NCI-H1092 treated with DMSO at 0.1 percent for 48 hours (cell line): ENCODE measurements around the gene RNF41.

ENCODE experiments used
- DNase-seq: peaks from one replicate; lab custom pipeline; 2025; lab: John Stamatoyannopoulos, UW

RNF41 gene

GRCh38 chr12:56152756-56153677 is 68.7 kb downstream of the RNF41 start:
- no peak for DNase-seq
